ENCODE results near the gene QPCT.

QPCT gene

DNA sequence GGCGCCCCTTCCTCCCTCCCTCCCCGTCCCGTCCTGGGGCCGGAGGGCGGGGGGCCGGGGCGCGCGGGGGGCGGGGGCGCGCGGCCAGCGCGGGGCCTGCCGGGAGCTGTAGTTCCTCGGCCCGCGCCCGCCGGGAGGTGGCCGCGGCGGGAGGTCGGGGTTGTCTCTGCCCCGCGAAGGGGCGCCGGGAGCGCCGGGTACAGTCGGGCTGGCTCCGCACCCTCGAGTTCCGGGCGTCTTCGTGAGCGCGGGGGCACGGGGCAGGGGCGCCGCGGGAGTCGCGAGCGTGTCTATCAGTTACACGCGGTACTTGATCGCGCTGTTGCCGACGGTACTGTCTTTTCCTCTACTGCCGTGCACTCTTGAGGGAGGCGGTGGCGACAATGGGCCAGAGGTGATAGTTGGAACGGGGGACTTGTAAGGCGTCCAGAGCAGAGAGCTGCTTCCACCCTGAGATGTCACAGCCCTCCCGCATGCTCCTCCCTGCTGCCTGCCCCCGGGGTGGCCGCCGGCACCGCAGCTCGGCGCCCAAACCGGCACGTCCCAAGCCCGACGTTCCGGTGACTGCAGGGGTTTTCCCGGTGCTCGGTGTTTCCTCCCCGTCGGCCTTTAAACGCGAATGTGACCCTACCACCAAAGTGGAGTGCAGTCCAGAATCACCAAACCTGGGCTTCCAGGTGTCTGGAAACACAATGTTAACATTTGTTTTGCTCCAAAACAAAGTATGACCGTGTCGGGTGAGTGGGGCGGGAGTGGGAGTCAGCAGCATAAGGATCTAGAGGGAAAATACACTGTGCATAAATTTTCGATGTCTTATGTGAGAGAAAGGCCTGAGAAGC lies 19.4 kb upstream of the QPCT start, which contains the start of gene PRKD3:
Gene PRKD3, minus strand, starts transcription at position 48 of the 839 bp plus-strand sequence. CDS start 8,309 bp downstream, outside the sequence.
- DNase-seq (ENCODE audit: low read depth), result peak; percentile 38

DNA sequence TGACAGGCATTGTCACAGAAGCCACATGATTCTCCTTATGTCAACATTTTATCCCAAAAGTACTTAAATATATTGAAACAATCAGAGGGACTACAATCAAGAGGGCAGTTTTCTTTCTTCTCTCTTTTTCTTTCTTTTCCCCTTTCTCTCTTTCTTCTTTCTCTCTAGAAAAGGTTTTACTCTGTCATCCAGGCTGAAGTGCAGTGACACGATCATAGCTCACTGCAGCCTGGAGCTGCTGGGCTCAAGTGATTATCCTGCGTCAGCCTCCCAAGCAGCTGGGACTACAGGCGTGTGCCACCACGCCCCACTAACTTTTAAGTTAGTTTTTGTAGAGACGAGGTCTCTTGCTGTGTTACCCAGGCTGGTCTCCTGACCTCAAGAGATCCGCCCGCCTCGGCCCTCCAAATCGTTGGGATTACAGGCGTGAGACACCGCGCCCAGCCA lies 18.8 kb upstream of the QPCT start:
- no peak for DNase-seq (ENCODE audit: low read depth)

DNA sequence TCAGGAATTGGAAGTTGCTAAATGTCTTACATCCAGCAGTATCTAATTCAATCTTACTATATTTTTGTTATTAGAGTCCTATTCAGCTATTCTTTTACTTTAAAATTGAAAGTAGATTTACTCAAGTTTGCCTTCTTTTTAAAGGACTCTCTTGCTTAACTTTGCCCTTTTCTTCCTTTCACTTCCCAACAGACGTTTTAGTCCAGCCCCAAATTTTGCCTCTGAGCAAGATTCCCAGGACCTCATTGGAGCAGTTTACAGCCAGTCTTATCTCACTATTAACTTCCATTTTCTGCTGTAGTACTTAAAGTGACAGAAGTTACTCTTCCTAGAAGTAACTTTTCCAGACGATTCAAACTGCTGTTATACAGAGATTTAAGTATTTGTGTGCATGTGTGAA lies 18.1 kb upstream of the QPCT start:
- DNase-seq (ENCODE audit: low read depth), result no peak

DNA sequence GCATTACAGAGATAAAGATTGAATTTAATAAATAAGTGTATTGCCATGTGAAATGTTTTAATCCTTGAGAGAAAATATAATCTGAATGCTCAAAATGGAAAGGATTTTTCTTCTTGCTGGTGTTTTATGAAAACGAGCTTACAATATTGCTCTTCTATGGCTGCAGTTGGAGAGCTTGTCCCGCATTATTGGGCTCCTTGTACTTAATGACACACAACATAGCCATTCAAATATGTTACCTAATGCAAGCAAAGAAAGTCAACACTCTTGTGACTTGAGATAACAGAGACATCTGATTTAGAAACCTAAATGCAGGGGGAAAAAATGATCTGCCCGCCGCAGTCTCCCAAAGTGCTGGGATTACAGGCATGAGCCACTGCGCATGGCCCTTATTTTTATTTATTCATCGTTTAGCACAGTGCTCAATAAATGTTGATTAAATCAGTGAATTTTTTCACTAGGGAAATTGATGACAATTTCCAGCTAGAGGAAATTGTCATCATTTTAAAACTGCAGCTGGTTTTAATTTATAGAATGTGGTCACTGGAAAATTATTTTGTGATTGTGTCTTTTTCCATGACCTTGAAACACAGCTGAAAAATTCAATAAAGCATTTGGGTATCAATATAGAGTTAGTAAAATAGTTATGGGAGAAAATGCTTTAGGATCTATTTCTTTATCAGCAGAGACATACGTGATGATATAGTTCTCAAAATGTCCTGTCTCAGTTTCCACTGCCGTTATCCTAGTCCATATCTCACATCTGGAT lies 17.4 kb upstream of the QPCT start:
- no peak for DNase-seq (ENCODE audit: low read depth)

DNA sequence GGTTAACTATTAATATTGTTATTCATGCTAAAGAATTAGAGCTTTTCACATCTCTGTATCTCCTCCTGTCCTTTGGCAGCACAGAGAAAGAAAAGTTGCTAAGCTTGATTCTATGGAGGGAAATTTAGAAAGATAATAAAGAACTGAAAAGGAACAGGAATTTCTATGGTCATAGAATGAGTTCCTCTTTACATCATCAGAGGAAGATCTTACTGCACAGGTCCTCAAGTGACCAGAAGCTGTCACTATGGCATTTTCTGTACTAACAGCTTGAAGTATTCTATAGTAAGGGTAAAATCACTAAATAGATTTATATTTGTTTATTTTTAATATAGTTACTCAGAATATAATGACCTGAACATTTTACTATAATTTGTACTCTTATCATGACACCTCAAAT lies 13.7 kb upstream of the QPCT start:
- no peak for DNase-seq (ENCODE audit: low read depth)

DNA sequence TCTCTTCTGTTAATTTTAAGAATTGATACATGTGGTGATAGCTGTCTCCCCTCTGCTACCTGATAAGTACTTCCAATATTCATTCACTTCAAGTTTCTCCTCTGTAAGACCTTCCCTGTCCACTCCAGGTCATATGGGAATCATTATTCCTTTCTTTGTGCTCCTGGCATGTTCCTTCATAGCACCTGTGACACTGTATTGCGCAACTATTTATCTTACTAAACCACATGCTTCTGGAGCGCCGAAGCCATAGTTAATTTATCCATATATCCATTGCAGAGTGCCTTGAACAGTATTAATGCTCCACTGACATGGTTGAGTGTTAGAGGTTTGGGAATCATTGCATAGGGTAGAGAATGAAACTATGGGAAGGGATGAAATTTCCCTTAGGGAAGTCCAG lies 11.9 kb upstream of the QPCT start:
- no peak for DNase-seq (ENCODE audit: low read depth)

DNA sequence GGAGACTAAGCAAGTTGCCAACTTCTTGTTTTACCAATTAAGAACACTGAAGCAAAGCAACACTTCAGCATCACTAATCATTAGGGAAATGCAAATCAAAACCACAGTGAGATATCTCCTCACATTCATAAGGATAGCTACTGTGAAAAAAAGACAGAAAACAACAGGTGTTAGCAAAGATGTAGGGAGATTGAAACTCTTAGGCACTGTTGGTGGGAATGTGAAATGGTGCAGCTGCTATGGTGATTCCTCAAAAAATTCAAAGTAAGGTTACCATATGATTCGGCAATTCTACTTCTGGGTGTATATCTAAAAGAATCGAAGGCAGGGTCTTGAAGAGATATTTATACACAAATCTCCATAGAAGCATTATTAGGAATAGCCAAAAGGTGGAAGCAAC lies 11.2 kb upstream of the QPCT start:
- no peak for DNase-seq (ENCODE audit: low read depth)

DNA sequence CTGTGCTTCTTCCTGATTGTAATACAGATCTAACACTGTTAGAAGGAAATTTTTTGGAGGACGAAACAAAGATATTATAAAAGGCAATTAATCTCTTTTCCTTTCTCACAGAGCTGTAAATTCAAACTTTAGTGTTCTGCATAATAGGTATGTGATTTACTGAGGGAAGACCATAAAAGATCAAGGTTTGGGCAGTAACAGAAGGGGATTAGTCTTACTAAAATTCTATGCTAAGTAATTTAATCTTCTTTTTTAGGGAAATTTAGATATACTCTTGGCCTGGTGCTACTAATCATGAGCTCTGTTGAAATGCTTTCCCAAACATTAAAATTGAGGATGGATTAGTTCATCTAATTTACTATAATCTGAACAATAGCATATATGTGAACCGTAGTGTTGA lies 8.8 kb upstream of the QPCT start:
- no peak for DNase-seq (ENCODE audit: low read depth)

DNA sequence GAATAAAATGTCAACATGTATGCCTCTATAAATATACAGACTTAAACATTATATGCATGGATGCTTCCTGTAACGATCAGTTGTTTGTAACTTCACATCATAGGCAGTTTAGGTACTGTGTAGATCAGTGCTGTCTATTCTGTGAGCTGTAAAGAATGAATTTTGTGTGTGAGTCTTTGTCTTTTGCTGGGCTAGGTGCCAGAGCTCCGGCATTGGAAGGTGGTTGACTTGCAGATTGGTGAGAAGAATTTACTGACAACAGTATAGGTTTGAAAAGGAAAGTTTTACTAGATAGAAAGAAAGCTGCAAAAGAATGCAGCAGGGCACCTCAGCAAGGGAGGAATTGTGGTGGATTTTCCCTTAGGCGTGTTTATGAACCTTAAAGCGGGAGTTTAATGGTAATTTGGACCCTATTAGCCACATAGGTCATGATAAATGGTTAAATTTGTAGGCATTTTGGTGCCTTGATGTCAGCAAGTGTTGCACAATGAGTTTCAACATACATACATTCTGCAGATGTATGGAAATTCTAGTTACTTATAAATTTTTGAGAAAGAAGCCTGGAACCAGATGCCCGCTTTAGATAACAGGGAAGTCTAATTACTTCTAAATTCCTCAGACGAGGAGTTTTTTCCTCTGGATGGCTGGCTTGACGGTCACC lies 6.7 kb upstream of the QPCT start:
- DNase-seq (ENCODE audit: low read depth), result no peak

DNA sequence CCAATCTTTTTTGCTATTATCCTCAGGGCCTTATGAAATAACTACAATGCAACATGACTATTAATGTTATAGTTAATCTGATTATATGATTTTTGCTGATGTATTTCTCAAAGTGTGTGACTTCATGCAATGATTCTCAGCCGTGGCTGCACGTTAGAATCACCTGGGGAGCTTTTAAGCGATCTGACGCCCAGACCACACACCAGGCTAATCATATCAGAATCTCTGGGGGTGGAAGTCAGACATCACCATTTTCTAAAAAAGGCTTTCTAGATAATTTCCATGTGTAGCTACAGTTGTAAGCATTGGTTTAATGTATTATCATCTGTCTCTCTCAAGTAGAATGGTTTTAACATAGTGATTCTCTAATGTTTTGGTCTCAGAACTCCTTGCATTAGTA lies 5.5 kb upstream of the QPCT start:
- no peak for DNase-seq (ENCODE audit: low read depth)

DNA sequence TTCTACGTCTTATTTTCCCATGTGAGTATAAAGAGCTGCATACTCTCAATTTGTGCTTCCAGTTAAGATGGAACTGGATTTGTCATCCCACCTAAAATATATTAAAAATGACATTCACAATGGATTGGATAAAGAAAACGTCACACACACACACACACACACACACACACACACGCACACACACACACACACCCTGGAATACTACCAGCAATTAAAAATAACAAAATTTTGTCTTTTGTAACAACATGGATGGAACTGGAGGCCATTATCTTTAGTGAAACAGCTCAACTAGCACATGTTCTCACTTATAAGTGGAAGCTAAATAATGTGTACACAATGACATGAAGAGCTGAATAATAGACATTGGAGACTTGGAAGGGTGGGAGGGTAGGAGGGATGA lies 3.8 kb upstream of the QPCT start:
- DNase-seq (ENCODE audit: low read depth), result no peak

DNA sequence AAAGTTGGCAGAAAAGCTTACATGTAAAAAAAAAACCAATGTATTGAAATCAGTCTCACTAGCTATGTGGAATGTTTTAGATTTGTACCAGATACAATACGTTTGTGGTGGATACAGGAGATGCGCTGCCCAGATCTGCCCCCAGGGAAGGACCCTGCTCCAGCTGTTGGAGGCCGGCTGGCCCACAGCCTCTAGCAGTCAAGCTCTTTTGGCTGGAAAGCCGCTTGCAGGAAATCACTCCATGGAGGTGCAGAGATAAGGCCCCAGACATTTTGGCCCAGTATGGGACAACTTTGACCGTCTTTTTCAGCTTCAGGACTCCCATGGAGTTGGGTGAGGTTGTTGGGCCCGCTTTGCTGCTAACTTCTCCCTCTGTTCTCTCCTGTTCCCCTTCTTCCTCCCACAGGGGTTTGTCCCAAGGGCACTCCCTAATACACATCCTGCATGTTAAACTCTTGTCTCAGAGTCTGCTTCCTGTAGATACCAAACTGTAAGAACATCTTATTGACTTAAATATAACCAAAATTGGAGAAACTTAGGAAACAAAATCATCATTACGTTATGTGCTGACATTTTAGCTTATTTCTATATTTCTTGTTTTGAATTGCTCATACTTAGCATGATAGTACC lies 1.7 kb upstream of the QPCT start:
- DNase-seq (ENCODE audit: low read depth), result no peak

DNA sequence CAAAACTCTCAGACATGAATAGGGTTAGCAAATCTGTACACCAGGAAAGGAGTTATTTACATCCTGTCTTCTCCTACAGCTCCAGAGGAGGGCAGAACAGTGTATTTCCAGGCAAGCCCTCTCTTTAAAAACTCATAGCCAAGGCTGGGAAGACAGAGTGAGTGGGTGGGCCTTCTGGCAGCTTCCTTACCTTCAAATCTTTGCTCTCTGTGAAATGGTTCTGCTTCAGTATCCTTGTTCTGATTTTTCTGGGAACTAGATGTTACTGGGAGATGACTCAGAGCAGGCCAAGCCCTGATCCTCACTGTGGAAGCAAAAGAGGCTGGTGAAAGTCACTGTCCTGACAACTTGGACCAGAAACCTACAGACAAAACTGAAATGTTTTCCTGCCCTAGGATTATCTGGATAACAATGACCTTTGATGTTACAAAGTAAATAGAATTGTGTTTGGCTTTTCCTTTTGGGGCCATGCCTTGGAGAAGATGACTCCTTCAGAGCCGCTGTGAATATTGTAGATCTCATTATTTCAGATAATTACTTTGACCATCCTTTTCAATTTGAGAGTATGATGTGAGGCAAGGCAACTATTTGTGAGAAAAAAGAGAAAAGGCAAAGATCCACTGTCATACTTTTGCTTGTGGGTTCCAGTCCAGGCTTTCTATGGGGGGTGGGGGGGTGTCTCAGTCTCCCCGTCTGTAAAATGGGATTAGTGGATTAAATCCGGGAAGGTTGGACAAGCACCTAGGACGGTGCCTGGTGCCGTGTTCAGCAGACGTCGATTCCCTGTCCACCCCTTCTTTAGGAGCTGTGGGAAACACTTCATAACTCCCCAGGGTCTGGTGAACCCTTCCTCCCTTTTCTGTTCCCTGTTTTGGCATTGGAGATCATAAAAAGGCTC lies 644 bp upstream of the QPCT start:
- DNase-seq (ENCODE audit: low read depth), result no peak

DNA sequence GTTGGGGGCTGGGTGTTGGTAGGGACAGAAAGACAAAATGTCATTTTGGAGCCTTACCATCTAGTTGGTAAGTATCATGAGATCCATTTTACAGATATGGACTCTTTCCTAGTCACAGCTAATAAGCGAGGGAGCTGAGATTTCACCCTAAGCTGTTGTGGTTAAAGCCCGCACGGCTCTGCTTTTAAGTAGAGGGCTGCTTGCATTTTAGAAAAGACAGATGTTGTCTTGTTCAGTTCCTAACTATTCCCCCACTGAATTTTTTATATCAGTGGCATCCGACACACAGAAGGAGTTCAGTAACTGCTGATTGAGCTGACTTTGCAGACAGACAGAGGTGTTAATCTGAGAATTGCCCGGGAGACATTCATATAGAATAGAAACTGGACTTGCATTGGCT lies 3.7 kb downstream of the QPCT start:
- no peak for DNase-seq (ENCODE audit: low read depth)

DNA sequence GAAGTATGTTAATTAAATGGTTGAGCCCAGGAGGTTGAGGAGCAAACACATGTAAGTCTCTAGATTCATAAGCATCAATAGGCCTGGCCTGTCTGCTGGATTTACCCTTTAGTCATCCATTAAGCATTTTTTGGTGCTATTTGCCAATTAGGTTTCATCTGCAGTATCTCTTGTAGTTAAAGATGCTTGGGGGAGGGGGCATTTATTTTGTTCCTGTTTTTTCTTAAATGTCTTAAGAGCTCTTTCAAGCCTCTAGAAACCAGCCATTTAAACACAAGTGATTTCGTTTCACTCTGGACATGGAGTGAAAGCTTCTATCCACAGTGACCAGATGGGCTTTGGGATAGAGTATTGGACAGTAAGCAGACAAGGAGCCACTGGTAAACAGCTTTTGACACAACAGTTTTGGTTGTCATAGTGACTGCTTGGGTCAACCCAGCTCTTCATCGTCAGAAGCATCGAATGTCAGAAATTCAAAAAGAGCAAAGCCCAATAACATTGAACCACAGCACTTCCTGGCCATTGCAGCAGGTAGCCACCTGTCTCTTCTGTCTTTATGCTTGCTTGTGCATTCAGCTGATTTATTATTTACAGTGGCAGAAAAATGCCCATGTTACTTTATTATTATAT lies 4.9 kb downstream of the QPCT start:
- DNase-seq (ENCODE audit: low read depth), result no peak

DNA sequence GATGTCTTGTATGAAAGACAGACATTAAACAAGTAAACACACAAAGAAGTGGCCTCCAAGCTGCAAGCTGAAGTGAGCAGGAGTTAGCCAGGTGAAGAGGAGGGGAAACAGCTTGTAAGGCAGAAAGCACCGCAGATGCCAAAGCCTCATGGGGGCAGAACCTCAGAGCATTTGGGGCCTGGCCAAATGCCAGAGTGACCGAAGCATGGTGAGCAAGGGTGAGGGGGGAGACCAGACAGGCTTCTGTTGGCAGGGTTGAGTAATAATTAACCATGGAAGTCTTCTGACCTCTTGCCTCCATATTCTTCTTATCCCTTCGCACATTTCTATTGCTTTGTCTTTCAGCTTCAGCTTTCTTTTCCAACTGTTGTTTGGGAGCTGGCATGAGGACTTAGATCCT lies 5.6 kb downstream of the QPCT start:
- DNase-seq (ENCODE audit: low read depth), result no peak

DNA sequence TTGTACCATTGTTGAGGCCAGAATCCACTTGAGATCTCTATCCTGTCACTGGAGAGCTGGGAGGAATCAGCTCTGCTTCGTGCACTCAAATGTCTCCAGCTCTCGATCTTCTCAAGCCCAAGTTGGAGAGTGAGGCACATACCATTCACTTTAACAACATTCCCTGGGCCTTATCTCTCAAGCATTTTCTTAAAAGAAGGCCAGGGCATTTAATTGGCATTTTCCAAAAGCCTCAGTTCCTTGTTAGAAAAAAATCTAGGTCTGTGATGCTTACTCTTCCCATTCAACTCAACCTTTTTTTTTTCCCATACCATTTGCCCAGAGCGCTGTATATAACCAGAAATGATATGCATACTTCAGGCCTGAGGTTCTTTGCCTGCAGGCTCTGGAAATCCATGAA lies 10.1 kb downstream of the QPCT start:
- DNase-seq (ENCODE audit: low read depth), result no peak

DNA sequence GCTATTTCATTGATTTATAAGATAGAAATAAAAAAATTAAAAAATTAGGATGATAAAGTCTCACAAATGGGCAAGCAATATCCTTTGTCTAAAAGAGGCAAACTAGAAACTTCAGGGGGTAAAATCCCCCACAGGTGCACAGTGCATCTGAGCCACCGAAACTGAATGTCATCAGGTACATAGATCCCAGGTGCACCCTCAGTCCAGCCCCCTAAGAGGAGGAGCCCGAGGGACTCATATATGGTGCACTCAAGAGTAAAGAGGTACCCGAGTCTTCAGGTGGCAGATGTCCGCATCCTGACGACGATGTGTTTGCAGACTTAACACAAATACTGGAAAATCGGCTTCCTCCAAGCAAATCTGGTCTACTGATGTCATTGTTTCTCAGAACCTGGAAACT lies 11.3 kb downstream of the QPCT start:
- DNase-seq (ENCODE audit: low read depth), result no peak

DNA sequence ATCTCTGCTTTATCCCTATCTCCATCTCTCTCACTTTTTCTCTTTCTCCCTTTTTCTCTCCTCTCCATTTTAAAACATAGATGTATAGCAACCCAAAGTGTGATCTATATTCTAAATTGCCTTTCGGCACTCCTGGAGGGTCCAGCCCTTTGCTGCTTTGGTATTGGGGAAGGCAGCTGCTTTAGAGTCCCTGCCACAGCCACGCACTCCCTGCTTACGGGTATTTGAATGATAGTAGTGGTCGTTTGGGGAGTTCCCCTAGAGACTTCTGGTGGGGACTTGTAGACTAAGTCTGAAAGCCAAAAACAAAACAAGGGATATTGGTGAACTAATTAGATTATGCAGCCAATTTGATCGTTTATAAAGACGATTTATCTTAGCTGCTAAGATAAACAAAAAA lies 11.9 kb downstream of the QPCT start:
- DNase-seq (ENCODE audit: low read depth), result no peak

DNA sequence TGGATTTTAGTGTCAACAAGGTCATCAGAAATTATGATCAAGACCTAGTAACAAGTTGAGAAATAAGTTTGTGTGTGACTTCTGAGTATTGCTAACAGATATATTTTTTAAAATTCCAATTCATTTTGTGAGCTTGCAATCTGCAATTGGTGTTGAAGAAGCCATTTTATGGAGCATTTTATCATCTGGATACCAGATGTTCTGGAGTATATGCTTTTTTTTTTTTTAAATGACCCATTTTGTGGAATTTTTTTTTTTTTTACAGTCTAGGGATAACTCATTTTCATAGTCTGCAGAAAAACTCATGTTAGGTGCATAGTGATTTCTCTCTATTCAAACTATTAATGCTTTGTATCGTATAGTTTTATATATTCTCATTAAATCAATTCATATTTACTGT lies 12.6 kb downstream of the QPCT start:
- no peak for DNase-seq (ENCODE audit: low read depth)

DNA sequence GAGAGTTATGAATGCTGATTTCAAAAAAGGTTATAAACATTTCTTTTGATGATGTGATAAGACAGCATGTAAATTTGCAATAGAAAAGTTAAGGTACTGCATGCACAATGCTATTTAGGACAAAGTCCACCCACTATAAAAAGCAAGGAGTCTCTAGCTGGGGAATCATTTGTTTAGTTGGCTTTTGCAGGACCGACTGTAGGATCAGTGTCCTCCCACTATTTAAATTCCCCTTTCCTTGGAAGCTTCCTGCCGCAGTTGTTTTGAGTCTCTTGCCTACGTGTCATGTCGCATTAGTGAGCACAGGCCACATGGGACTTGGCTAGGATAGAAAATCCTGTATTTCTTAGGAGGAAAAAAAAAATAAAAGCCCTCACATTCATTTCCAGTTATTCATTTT lies 13.1 kb downstream of the QPCT start:
- DNase-seq (ENCODE audit: low read depth), result no peak

Data from T-helper 22 cell (primary cell).